ENCODE results near the gene PDCD10.

Gene PDCD10

DNA sequence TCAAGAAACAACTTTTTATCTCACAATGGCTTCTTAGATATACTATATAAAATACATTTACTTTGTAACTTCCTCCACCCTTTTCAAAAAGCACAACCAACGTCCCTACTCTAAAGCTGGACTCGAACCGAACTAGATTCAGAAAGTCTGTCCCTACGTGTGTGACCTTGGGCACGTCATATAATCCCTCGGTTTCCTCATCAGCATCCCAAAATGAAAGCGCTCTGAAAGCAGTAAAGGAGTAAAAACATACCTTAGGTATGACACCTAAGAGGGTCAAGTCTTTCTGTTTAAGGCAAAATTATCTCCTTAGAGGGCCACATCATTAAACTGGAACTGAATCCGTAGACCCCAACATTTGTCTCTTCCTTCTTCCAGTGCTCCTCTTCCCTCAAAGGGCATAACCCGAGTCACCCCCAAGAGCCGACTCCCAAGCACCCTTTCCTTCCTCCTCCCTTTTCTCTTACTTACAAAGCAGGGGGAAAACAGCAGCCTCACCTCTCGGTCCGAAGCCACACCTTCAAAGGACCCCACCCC is 663 bp downstream of the PDCD10 start:
- no peak for DNase-seq

DNA sequence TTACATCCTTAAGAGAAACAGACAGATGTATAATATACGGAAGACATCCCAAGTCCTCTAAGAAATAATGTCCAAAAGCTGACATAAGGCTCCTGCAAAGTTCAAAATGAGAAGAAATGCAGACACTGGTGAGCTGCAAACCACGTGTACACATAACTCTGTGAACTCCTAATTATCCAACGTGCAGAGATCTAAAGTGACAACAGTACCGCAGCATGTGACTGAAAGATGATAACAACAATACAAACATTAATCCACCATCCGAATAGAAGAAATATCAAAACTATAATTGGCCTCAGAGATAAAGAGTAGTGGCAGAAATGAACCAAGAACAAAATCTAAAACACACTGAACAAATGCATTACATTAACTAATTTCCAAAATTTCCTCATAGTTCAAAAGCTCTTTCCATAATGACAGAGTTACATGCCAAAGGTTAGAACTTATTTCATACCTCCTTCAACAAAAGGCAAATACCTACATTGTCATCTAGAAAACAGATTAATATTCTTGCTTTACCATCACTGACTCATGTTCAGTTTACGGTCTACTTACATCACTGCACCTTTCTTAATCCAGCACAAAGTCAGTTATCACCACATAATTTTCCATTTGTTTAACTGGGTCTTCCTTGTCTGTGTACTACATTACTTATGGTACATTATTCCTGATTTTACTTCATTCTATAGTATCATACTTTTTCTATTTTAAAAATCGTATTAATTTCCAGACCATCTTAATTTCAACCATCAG is 2.2 kb downstream of the PDCD10 start:
- DNase-seq = no peak

DNA sequence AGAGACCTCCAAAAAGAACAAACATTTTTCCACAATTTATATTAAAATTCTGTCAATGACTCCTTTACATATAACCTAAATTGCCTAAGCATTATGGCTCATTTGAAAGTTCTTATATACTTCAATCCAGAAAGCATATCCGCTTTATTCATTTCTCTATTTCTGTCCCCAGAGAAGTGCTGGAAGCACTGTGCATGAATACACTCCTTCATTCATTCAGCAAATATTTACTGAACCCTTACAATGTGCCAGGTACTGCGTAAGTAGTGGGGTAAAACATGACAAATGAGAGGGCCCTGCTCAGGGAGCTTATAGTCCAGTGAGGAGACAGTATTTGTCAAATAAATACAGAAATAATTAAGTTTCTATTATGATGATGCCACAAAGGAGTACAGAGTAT is 3.3 kb downstream of the PDCD10 start:
- DNase-seq = no peak

DNA sequence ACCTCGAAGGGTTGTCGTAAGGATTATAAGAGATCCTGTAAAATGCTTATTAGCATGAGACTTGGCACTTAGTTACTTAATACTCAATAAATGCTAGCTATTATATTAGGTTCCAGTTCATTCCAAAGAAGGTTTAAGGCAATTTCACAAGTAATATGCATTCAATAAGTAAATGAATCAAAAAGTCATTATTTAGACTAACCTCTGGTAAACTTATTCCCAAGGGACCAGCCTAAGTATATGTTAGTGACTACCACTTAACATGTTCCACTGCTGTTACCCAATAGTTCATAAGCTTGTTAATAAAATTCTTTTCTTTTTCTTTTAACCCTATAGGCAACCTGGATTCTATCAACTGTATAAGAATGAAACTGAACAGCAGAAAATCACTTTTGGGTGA is 5.1 kb downstream of the PDCD10 start:
- DNase-seq = no peak

DNA sequence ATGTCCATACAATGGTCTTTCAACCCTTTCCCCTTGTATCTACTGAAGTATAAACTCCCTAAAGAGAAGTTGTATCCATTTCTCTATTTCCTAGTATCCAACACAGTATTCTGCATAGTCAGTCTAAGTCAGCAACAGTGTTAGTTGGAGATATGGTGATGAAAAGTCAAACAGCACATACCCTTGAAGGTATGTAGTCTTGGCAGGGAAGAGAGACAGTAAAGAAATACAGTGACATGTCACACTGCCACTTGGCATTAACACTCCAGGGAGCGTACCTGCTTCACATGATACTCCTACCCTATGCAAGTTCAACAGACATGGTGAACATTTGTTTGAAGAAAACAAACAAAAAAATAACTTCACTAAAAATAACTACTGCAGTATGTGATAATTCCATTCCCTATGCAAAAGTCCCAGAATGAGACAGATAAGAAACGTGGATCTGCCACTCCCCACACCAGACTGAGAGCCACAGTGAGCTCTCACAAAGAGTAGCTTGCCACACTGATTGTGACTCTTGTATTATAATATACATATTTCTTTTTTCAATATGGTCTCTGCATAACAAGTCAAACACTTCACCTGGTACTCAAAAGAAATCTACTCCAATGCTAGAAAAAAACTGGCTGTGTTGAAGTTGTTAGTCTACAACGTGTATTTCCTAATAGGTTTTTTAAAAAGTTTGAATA is 5.9 kb downstream of the PDCD10 start:
- DNase-seq = no peak

DNA sequence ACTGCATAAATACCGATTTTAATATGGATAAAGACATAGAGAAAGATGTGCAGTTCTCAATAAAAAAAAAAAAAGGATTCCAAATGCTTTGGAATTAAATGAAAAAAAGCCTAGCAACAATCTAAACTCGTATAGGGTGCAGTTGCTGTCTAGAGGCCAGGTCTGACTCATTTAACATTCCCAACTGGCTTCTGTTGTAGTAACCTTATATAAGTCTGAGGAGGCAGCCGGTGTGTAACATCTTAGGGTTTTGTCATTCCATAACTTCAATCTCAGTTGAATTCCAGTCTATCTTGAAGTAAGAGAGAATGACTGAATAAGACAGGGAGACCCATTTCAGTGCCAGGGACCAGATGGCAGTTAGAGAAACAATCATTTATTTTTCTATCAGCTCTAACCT is 6.5 kb downstream of the PDCD10 start:
- DNase-seq = no peak

DNA sequence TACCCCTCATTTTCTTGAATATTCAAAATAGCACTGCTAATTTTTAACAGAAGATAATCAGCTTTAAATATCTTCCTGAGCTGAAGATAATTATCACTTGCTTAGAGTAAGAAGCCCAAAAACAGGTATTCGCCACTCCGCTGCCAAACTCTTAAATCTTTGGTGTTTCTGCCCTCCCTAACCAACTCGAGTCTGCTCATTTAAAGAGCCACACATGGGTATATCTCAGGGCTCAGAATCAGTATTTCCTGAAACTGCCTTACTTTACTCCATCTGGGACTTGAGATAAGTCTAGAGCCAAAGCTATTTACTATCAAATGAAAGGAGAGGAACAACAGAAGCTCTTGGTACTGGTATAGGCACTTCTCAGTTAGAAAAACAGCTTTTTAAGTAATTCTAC is 10.8 kb downstream of the PDCD10 start:
- DNase-seq = no peak

DNA sequence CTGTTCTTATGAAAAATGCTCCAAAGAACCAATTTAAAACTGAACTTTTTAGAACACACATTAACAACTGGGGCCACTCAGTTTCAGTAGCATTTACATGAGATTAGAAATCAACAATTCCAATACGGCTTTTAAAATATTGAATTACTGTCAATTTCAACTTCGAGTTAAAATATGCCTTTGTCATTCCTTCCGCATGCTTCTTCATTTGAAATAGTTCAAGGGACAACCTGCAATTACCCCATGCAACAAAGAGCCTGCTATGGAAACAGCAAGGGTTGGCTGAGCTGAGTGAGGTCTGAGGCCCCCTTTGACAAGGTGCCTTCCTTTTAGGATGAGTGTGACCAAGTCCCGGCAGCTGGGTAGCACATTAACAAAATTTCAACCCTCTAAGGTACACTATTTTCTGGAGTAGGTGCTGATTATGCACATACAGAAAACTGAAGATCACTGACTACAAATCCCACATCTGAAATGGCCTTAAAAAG is 11.6 kb downstream of the PDCD10 start:
- DNase-seq = no peak

DNA sequence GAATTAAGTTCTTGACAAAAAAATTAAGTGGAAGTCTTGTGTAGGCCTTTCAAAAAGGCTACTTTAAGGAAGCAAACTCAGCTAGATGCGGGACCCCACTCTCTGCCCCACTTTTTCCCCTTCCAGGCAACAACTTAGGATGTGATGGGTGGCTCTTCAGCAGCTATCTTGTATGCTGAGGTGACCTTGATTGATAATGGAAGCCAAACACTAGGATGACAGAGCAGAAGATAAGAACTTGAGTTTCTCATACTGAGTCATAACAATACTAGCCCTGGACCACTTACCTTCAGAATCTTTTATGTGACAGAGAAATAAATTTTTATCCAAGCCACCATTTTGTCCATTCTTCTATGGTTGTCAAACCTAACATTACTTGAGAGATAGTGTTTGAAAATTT is 16.1 kb downstream of the PDCD10 start:
- DNase-seq = no peak

DNA sequence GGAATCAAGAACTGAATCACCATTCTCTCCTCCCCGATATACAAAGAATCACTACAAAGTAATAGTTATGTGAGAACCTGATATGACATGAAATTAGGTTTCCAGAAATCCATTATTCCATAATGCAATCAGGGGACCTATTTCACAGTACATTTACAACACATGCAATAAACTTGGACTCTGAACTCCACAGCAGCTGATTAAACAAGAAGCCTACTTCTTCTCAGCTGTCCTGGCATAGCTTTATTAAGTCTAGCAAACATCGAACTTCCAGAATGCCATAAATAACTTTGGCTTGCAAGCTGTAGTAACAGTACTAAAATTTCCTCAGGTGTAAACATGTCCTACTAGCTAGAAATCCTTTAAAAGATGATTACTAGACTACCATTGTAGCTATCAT is 17.8 kb downstream of the PDCD10 start:
- no peak for DNase-seq

DNA sequence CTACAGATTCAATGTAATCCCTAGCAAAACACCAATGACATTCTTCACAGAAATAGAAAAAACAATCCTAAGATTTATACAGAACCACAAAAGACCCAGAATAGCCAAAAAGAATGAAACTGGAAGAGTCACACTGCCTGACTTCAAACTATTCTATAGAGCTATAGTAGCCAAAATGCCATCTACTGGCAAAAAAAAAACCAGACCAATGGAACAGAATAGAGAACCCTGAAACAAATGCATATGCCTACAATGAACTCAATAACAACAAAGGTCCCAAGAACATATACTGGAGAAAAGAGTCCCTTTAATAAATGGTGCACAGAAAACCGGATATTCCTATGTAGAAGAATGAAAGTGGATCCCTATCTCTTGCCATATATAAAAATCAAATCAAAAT is 19.8 kb downstream of the PDCD10 start:
- no peak for DNase-seq

DNA sequence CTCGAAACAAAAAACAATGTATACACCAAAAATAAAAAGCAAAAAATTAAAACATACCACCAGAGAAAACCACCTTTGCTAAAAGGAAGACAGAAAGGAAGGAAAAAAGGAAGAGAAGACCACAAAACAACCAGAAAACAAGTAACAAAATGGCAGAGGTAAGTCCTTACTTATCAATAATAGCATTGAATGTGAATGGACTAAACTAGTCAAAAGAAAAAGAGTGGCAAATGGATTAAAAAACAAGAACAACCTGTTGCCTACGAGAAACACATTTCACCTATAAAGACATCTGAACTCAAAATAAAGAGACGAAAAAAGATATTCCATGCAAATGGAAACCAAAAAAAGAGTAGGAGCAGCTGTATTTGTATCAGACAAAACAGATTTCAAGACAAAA is 22.2 kb downstream of the PDCD10 start:
- no peak for DNase-seq

DNA sequence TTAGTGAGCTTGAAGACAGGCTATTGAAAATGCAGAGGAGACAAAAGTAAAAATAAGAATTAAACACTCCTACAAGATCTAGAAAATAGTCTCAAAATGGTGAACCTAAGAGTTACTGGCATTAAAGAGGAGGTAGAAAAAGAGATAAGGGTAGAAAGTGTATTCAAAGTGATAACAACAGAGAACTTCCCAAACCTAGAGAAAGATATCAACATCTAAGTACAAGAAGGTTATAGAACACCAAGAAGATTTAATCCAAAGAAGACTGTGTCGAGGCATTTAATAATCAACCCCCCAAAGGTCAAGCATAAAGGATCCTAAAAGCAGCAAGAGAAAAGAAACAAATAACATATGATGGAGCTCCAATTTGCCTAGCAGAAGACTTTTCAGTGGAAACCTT is 23.3 kb downstream of the PDCD10 start:
- no peak for DNase-seq

DNA sequence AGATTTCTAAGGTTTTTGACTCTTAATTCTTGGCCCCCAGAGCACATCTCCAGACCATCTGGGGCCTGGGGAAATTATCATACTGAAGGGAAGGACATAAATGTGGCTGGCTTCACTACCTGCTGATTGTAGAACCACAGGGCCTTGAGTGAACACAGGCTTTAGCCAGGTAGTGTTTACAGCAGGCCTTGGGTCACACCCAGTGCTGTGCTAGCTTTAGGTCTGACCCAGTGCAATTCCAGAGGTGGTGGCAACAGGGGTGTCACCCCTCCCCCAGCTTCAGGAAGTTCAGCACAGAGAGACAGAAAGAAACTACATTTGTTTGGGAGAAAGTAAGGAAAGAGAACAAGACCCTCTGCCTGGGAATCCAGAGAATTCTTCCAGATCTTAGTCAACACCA is 24.1 kb downstream of the PDCD10 start:
- DNase-seq = no peak

DNA sequence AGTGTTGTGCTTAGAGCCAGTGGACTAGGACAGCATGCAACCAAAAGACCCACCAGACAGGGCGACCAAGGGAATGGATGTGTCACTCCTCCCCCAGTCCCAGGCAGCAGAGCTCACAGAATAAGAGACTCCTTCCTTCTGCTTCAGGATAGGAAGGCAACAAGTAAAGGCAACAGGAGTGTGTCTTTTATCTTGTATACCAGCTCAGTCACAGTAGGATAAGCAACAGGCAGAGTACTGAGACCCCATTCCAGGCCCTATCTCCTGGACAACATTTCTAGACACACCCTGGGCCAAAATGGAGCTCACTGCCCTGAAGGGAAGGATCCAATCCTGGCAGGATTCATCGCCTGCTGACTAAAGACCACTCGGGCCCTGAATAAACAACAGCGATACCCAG is 25.0 kb downstream of the PDCD10 start:
- no peak for DNase-seq

DNA sequence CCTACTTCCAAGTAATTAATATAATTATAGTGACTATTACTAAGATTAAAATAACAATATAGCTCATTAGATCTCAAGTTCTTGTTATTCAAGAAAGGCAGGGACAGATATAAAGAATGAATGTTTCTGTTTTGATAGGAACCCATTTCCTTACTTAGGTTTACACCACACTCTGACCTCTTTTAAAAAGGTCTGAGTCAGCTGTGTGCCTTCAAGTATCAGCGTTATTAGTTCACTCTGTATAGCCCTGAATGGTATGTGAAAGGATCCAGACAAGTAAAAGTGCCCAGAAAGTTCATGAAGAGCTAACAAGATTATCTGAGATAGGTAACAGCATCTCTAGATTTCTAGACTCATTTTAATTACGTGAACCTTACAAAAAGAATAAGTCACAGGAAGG is 28.9 kb downstream of the PDCD10 start:
- no peak for DNase-seq

DNA sequence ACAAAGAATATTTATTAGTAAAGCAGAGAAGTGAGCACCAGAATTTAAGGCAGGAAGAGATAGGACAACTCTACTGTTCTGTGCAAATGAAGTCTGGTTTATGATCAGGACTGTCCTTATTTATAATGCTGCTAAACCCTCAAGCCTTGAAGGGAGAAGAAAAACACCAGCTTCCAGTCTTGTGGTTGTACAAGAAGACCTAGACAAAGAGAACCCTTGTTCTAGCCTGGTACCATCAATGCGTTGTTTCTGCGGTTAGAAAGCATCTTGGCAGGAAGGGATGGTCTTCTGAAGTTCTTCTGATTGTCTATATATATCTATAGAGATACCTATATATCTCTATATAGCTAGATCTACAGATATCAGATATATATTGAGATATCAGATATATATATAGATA is 33.8 kb downstream of the PDCD10 start:
- DNase-seq = no peak

DNA sequence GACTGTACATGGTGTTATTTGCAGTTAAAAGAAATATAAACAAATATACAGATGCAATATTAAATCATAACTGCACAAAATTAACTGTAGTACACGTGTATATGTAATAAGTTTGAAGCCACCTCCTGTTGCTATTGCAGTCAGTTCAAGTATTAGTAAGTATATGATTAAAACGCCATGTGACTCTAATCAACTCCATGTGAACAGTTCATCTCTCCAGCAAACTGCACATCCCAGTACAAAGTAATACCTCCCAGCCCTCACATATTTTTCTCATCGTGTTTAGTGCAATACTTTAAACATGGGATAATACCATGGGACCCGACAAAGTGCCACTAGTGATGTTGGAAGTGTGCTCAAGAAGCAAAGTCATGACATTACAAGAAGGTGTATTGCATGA is 34.6 kb downstream of the PDCD10 start:
- DNase-seq = no peak

DNA sequence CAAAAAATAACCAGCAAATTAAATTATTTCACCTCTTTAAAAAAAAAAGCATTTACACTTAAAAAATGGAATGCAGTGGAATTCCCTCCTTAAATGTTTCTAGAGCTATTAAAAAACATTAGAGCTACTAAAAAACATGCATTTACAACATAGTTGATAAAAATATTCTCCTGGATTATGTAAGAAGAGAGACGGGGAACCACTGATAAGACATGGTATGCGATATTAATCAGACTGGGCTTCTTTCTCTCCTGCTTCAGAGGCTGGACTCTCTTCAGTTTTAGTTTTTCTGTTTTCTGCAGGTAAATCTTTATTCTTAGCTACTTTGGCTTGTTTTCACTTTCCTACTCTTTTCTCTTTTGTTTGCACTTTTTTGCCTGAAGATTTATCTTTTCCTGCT is 40.6 kb downstream of the PDCD10 start:
- DNase-seq = no peak

DNA sequence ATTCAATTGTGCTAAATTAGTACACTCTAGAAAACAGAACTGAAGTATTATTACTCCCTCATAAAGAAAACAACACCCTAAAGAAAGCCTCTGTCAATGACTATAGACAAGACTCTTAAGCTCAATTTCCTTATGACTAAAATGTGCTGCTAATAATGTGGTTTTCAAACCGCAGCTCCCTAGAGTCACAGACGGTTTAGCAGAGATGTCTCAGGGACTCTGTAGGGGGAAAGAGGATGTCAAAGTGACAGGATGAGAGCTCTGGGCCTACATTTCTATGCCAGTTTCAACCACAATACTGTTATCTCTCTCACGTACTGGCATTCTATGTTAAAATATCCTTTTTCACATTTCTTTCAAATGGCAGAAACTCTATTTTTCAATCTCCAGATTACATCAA is 43.3 kb downstream of the PDCD10 start:
- DNase-seq = no peak

DNA sequence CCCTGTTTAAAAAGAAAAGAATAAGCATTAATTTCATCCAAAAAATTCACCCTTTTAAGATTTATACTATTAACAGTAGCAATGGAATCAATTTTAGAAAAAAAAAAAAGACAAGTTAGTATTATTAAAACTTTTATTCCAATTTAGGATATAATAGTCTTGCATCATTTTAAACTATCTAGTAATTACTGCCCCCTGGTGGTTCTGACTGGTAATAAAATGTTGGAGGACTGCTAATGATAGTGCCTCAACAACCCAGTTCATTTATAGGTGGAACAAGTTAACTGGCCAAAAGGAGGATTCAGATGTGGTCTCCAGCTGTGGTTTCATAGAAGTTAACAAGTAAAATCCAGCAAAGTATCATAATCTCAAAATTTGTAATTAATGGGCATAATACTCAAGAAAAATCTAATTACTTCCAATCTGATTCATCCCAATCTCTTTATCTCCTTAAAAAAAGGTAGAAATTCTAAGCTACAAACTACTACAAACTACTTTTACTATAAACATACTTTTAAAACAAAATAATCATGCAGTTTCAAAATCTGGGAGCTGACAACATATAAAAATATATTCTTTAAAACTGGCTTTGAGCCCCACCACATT is 50.2 kb downstream of the PDCD10 start:
- DNase-seq = peak; percentile 60

DNA sequence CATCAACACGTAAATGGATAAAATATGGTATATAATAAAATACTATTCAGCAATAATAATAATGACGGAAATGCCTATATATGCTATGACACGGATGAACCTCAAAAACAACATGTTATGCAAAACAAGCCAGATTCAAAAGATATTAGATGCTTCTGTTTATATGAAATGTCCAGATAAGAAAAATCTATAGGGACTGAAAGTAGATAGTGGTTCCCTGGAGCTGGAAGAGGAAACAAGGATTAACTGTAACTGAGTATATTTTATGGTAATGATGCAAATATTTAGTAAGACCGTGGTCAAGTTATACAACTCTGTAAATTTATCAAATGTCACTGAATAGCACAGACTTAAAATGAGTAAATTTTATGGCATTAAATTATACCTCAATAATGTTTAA is 55.2 kb downstream of the PDCD10 start:
- DNase-seq = no peak

DNA sequence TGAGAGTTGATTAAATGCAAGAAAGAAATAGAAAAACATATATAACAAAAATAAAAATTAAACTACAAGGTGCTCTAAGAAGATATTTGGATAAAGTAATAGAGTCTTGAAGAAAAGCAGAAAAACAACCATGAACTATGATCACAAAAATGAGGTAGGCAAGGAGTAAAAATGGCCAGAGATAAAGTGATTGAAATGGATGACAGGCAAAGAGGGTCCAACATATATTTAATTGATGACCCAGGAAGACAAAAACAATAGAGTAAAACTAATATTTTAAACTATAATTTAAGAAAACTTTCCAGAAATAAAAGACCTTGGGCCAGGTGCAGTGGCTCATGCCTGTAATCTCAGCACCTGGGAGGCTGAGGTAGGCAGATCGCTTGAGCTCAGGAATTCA is 58.8 kb downstream of the PDCD10 start:
- no peak for DNase-seq

DNA sequence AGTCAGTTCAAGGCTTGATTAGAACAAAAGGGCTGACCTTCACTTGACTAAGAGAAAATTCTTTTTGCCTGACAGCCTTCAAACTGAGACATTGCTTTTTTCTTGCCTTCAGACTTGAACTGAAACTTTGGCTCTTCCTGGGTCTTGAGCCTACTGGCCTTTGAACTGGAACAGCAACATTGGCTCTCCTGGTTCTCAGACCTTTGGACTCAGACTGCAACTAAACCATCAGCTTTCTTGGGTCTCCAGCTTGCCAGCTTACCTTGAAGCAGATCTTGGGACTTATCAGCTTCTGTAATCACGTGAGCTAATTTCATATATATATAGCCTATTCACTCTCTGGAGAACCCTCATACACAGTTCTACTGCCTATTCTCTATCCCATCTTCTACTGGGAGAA is 61.5 kb downstream of the PDCD10 start:
- no peak for DNase-seq
